ENCODE data around the gene MFGE8. TPM values are rescaled to one million over a fixed set of nuclear protein-coding genes. Genes with fewer than 3 reads are reported as not detected.

The MFGE8 gene
- total RNA-seq, 1 donor from 2014 or later = 259 TPM

DNA sequence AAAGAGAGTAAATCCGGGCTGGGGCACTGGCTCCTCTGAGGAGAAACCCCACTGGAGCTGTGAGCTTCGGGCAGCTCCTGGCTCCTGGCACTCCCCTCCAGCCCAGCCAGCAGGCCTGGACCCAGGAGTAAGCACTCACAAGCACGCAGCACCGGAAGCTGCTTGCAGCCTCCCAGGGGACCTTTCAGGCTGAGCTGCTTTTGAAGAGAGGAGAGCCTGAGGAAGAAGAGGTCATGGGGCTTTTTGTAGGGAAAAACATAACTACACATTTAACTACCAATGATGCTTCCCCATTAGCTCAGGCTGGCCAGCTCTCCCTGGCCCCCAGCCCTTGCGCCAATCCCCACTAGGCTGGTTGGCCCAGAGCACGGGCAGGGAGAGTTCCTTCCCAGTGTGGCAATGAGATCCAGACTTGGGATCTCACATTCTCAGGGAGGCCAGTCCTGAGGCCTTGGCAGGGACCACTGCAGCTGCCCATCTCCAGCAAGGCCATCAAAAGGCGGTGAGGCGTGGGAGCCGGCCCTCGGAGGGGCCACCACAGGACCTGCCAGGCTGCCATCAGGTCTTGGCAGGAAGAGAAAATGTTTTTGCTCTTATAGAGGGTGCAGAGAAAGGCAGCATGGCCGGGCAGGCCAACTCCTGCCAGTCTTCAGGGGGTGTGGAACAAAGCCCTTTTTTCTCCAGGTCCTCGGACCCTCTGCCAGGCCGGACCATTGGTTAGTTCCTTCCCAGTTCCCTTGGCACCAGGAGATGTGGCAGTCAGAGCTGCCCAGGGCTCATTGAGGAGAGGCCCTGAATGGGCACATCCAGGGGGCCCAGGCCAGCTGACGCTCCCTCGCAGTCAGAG, 41.5 kb upstream of the MFGE8 start:
- H3K9me3 Mint-ChIP-seq (ENCODE audit: unreplicated experiment) = no peaks in the 10 kb centered on the region
- H3K27me3 Mint-ChIP-seq (ENCODE audit: unreplicated experiment) = peaks cover 3% of the 10 kb centered on the region
- peaks cover 10% of the 10 kb centered on the region for H3K4me1 Mint-ChIP-seq (ENCODE audit: unreplicated experiment)
- H3K27ac Mint-ChIP-seq (ENCODE audit: unreplicated experiment) = peak overlapping the region; percentile 7
- H3K36me3 Mint-ChIP-seq (ENCODE audit: unreplicated experiment) = no peaks in the 10 kb centered on the region
- DNase-seq (ENCODE audit: extremely low spot score, unreplicated experiment) = no peak
- TF ChIP-seq CTCF (IDR thresholded peaks at IDR 0.05) = no peak
- H3K4me3 Mint-ChIP-seq (ENCODE audit: unreplicated experiment) = no peak overlapping the region

DNA sequence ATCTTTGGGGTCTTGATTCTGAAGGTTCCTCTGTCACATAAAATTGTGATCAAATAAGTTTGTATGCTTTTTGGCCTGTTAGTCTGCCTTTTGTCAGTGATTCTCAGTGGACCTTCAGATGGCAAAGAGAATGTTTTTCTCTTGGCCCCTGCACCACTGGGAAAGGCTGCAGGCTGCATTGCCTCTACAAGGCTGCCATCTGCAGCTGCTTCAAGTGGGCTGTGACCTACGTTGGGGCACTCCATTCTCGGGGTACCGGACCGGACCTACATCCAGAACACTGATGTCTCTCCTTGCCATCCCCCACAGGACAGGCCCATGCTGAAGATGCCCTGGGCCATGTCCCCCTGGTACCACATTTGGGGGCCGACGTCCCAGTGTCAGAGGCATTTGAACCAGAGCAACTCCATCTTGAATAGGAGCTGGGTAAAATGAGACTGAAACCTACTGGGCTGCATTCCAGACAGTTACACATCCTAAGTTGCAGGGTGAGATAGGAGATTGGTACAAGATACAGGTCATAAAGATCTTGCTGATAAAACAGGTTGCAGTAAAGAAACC, 37.5 kb upstream of the MFGE8 start:
- no peak overlapping the region for H3K27ac Mint-ChIP-seq (ENCODE audit: unreplicated experiment)
- H3K9me3 Mint-ChIP-seq (ENCODE audit: unreplicated experiment) = no peaks in the 10 kb centered on the region
- DNase-seq (ENCODE audit: extremely low spot score, unreplicated experiment) = peak; percentile 62
- no peak overlapping the region for H3K4me3 Mint-ChIP-seq (ENCODE audit: unreplicated experiment)
- TF ChIP-seq CTCF (IDR thresholded peaks at IDR 0.05) = no peak
- H3K27me3 Mint-ChIP-seq (ENCODE audit: unreplicated experiment) = peaks cover 6% of the 10 kb centered on the region
- H3K4me1 Mint-ChIP-seq (ENCODE audit: unreplicated experiment) = peaks cover 9% of the 10 kb centered on the region
- H3K36me3 Mint-ChIP-seq (ENCODE audit: unreplicated experiment) = no peaks in the 10 kb centered on the region

DNA sequence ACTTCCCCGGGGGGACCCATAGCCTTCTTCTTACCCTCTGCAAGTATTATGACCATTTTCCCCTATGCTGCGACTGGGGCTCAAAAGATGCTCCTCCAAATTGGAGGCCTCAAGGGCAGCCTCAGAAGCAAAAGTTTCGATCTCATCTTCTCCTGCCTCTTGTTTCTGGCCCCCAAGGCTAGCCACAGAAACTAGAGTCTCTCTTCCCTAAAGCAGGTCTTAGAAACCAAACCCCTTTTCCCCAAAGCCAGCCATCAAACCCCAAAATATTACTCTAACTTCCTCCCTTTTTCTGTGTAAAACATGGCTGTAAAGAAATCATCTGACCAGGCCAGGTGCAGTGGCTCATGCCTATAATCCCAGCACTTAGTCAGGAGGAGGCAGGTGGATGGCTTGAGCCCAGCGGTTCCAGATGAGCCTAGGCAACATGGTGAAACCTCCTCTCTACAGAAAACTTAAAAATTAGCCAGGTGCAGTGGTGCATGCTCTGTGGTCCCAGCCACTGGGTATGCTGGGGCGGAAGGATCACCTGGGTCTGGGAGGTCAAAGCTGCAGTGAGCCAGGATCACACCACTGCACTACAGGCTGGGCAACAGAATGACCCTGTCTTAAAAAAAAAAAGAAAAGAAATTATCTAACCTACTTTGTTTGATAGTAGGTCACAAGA, 36.7 kb upstream of the MFGE8 start:
- no peak for TF ChIP-seq CTCF (IDR thresholded peaks at IDR 0.05)
- no peak overlapping the region for H3K4me3 Mint-ChIP-seq (ENCODE audit: unreplicated experiment)

GRCh38 chr15:88940110-88940675, 27.0 kb upstream of the MFGE8 start:
- Mint-ChIP-seq H3K27me3 (ENCODE audit: unreplicated experiment) (peaks cover 14% of the 10 kb centered on the region), H3K9me3 (ENCODE audit: unreplicated experiment) (no peaks in the 10 kb centered on the region), H3K4me1 (ENCODE audit: unreplicated experiment) (no peaks in the 10 kb centered on the region), H3K36me3 (ENCODE audit: unreplicated experiment) (no peaks in the 10 kb centered on the region), H3K4me3 (ENCODE audit: unreplicated experiment) (no peak overlapping the region), H3K27ac (ENCODE audit: unreplicated experiment) (no peak overlapping the region)
- no peak for DNase-seq (ENCODE audit: extremely low spot score, unreplicated experiment)
- TF ChIP-seq CTCF (IDR thresholded peaks at IDR 0.05) = no peak

More for the DNA sequence above, 36.7 kb upstream of the MFGE8 start:
- H3K27ac Mint-ChIP-seq (ENCODE audit: unreplicated experiment) = no peak overlapping the region
- H3K36me3 Mint-ChIP-seq (ENCODE audit: unreplicated experiment) = no peaks in the 10 kb centered on the region
- peaks cover 8% of the 10 kb centered on the region for H3K4me1 Mint-ChIP-seq (ENCODE audit: unreplicated experiment)
- peak; percentile 48 for DNase-seq (ENCODE audit: extremely low spot score, unreplicated experiment)
- H3K9me3 Mint-ChIP-seq (ENCODE audit: unreplicated experiment) = no peaks in the 10 kb centered on the region
- H3K27me3 Mint-ChIP-seq (ENCODE audit: unreplicated experiment) = peaks cover 6% of the 10 kb centered on the region

DNA sequence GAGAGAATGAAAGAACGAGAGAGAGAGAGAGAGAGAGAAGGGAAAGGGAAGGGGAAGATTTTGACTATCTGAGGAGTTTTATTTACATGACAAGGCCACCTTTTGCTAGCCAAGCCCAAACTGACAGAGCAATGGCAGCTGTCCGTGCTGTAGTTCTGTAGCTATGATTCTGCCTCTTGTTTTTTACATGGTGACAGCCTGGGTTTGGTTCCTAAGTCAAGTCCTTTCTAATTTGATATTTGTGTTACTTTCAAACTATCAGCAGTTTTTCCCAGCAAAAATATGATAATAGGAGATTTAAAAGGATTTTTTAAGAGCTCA, 26.3 kb upstream of the MFGE8 start:
- peaks cover 16% of the 10 kb centered on the region for H3K27me3 Mint-ChIP-seq (ENCODE audit: unreplicated experiment)
- TF ChIP-seq CTCF (IDR thresholded peaks at IDR 0.05) = no peak
- H3K27ac Mint-ChIP-seq (ENCODE audit: unreplicated experiment) = no peak overlapping the region
- no peaks in the 10 kb centered on the region for H3K4me1 Mint-ChIP-seq (ENCODE audit: unreplicated experiment)
- no peaks in the 10 kb centered on the region for H3K36me3 Mint-ChIP-seq (ENCODE audit: unreplicated experiment)
- no peak for DNase-seq (ENCODE audit: extremely low spot score, unreplicated experiment)
- no peak overlapping the region for H3K4me3 Mint-ChIP-seq (ENCODE audit: unreplicated experiment)
- H3K9me3 Mint-ChIP-seq (ENCODE audit: unreplicated experiment) = no peaks in the 10 kb centered on the region
